ENCODE measurements around the gene SLC44A5.

SLC44A5 gene

DNA sequence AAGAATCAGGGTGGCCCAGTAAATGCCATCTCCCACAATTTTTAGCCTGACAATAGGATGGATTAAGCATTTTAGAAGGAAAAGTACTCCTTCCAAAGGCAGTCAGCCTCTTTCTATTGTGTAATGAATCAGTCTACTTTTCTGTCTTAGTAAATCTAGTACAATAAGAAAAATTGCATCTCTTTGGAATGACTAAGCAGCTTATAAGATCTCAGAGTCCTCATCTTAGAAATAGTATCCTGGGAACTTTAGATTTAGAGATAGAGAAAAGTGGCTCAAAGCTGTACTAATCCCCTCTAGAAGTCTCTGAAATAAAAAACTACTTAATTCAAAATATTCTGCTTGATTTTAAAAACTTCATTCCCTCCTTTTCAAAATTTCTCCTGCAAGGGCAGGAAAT lies 81.4 kb downstream of the SLC44A5 start:
- no peak overlapping the region for H3K4me3 ChIP-seq (ENCODE audit: insufficient read depth, low read depth, low read length)
- no peaks in the 10 kb centered on the region for H3K9me3 ChIP-seq (ENCODE audit: control insufficient read depth, low read length)
- no peaks in the 10 kb centered on the region for H3K4me1 ChIP-seq (ENCODE audit: control insufficient read depth, insufficient read depth, low read length)
- no peak overlapping the region for H3K27ac ChIP-seq (ENCODE audit: insufficient read depth, low read depth, low read length, poor library complexity, severe bottlenecking)
- no peaks in the 10 kb centered on the region for H3K36me3 ChIP-seq (ENCODE audit: control insufficient read depth, insufficient read depth, low read length)
- H3K27me3 ChIP-seq (ENCODE audit: control insufficient read depth, insufficient read depth, low read length, poor library complexity, severe bottlenecking) = no peaks in the 10 kb centered on the region

DNA sequence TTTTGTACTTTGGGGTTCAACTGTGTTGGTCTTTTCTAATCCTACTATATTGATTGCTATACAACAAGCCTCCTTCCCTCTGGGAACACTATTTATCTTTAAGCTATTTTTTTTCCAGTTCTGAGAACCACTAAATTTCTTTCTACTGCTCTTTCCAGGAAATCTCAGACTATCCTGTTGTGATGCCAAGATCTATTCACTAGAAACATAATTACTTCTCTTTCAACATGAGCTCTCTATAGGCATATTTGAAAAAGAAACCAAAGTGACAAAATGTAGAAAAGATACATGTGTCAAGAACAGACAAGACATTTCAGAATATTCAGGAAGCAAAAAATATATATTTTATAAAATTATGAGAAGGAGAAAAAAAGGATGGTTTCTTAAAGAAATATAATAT lies 82.9 kb downstream of the SLC44A5 start:
- no peak overlapping the region for H3K27ac ChIP-seq (ENCODE audit: insufficient read depth, low read depth, low read length, poor library complexity, severe bottlenecking)
- H3K36me3 ChIP-seq (ENCODE audit: control insufficient read depth, insufficient read depth, low read length) = no peaks in the 10 kb centered on the region
- no peak overlapping the region for H3K4me3 ChIP-seq (ENCODE audit: insufficient read depth, low read depth, low read length)
- H3K9me3 ChIP-seq (ENCODE audit: control insufficient read depth, low read length) = no peaks in the 10 kb centered on the region
- no peaks in the 10 kb centered on the region for H3K27me3 ChIP-seq (ENCODE audit: control insufficient read depth, insufficient read depth, low read length, poor library complexity, severe bottlenecking)
- H3K4me1 ChIP-seq (ENCODE audit: control insufficient read depth, insufficient read depth, low read length) = no peaks in the 10 kb centered on the region

DNA sequence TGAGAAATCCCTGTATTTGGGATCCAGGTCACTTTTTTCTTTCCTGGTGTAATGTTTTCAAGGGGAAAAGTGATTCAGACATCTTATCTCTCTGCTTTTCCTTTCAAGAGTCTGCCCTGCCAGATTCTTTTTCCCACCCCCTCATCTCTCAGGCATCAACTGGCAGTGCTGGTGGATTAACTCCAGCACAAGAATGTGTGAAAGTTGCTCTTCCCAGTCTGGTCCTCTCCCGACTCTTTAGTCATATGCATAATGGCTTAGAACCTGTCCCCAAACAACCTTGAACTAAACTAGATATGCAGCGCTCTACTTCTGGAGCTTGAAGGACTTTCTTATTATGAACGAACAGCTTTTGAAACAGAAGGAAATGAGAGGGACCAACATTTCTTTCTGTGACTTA lies 88.5 kb downstream of the SLC44A5 start:
- WGBS, 2 experiments = 85 to 86% methylated on average over 3 of the region's 3 CpGs
- Histone ChIP-seq H3K27ac (ENCODE audit: insufficient read depth, low read depth, low read length, poor library complexity, severe bottlenecking) (no peak overlapping the region), H3K4me1 (ENCODE audit: control insufficient read depth, insufficient read depth, low read length) (peaks cover 2% of the 10 kb centered on the region), H3K9me3 (ENCODE audit: control insufficient read depth, low read length) (no peaks in the 10 kb centered on the region), H3K27me3 (ENCODE audit: control insufficient read depth, insufficient read depth, low read length, poor library complexity, severe bottlenecking) (no peaks in the 10 kb centered on the region), H3K4me3 (ENCODE audit: insufficient read depth, low read depth, low read length) (no peak overlapping the region), H3K36me3 (ENCODE audit: control insufficient read depth, insufficient read depth, low read length) (no peaks in the 10 kb centered on the region)

DNA sequence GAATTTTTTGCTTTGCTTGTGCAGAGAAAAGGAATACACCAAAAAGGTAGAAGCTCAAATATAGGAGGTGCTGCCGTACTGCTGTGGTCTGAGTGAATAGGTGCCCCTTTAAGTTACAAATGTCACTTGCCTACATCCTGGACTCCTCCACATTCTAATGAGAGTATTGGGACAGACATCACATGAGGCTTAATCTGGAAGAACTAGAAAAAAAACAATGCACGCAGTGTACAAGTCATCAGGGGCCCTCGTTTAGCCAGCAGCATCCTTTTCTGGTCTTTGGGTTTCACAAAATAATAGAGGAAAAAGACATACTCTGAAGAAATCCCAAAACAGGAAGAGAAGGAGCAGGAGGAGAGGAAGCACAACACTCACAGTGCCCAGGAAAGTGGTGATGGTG lies 89.3 kb downstream of the SLC44A5 start:
- Histone ChIP-seq H3K9me3 (ENCODE audit: control insufficient read depth, low read length) (no peaks in the 10 kb centered on the region), H3K27ac (ENCODE audit: insufficient read depth, low read depth, low read length, poor library complexity, severe bottlenecking) (no peak overlapping the region), H3K4me1 (ENCODE audit: control insufficient read depth, insufficient read depth, low read length) (peaks cover 6% of the 10 kb centered on the region), H3K27me3 (ENCODE audit: control insufficient read depth, insufficient read depth, low read length, poor library complexity, severe bottlenecking) (no peaks in the 10 kb centered on the region), H3K4me3 (ENCODE audit: insufficient read depth, low read depth, low read length) (no peak overlapping the region), H3K36me3 (ENCODE audit: control insufficient read depth, insufficient read depth, low read length) (no peaks in the 10 kb centered on the region)
- 91% methylated on average over 3 of the region's 3 CpGs for WGBS, 2 experiments

DNA sequence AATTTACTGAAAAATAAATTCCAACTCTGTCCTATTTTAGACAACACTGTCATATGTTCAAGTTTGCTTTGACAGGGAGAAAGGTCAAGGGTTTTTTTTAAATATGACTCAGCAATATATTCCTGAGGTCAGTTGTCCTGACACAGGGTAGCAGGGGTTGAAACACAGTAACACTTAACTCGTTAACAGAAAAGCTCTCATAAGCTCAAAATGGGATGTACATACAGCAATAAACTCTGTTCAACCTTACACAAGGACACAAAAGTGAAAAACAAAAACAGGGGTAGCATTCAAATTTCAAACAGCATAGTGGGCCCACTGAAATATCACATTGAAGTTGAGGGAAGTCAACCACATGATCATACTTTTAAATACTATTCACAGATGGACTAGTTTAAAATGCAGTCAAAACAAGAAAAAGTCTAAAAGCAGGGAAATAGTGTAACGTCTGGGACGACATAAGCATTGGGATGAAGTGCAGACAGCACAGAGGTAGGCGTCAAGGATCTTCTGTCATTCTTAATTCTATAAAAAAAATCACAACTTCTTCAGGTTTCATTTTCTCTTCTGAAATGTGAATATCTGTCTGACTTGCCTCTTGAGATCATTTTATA lies 89.9 kb downstream of the SLC44A5 start:
- WGBS, 2 experiments = 95 to 96% methylated on average over 4 of the region's 4 CpGs
- Histone ChIP-seq H3K9me3 (ENCODE audit: control insufficient read depth, low read length) (no peaks in the 10 kb centered on the region), H3K27me3 (ENCODE audit: control insufficient read depth, insufficient read depth, low read length, poor library complexity, severe bottlenecking) (no peaks in the 10 kb centered on the region), H3K4me1 (ENCODE audit: control insufficient read depth, insufficient read depth, low read length) (peaks cover 6% of the 10 kb centered on the region), H3K36me3 (ENCODE audit: control insufficient read depth, insufficient read depth, low read length) (no peaks in the 10 kb centered on the region), H3K27ac (ENCODE audit: insufficient read depth, low read depth, low read length, poor library complexity, severe bottlenecking) (no peak overlapping the region), H3K4me3 (ENCODE audit: insufficient read depth, low read depth, low read length) (no peak overlapping the region)

DNA sequence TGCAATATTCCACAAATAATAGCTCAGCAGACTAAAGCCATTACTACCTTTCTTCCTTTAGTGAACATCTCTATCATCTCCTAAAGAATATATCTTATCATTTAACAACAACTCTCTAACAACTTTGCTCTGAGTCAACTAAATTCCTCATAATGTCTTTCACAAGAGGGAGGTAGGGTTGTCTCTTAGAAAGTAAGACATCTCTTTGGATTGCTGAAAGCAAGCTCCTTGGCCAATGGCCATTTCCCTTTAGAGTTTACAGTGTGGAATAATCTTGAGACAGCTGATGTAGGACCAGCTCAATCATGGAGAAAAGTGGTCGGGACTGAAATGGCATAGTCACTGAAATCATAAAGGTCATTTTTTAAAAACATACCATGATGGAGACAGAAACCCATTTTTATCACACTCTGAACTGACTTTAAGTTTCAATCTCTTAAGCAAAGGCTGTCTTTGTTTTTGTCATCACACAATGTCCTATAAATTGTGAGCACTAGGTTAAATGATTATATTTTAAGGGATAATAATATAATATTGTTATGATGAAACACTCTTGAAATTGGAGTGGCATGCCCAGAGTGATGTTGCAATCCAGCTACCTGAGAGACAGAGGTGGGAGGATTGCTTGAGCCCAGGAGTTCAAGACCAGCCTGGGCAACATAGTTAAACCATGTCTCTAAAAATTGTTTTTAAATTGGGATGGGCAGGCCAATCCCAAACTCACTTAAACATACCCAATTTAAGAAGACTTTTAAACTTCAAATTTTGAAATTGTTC lies 91.1 kb downstream of the SLC44A5 start:
- no peaks in the 10 kb centered on the region for H3K9me3 ChIP-seq (ENCODE audit: control insufficient read depth, low read length)
- WGBS, 2 experiments = 90 to 100% methylated on average over 1 of the region's 1 CpG
- no peaks in the 10 kb centered on the region for H3K27me3 ChIP-seq (ENCODE audit: control insufficient read depth, insufficient read depth, low read length, poor library complexity, severe bottlenecking)
- no peak overlapping the region for H3K4me3 ChIP-seq (ENCODE audit: insufficient read depth, low read depth, low read length)
- H3K36me3 ChIP-seq (ENCODE audit: control insufficient read depth, insufficient read depth, low read length) = no peaks in the 10 kb centered on the region
- peaks cover 6% of the 10 kb centered on the region for H3K4me1 ChIP-seq (ENCODE audit: control insufficient read depth, insufficient read depth, low read length)
- H3K27ac ChIP-seq (ENCODE audit: insufficient read depth, low read depth, low read length, poor library complexity, severe bottlenecking) = no peak overlapping the region

DNA sequence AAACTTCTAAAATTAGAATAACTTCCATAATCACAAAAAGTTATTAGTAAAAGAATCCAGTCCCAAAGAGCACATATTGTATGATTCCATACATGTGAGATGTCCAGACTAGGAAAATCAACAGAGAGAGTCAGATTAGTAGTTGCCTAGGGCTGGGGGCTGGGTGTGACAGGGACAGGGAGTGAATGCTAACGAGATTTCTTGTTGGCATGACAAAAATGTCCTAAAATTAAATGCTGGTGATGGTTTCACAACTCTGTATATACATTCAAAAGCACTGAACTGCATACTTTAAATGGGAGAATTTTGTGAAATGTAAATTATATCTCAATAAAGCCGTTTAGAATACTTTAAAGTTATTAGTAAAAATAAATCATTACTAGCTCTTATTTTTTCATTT lies 92.2 kb downstream of the SLC44A5 start:
- 85 to 100% methylated on average over 1 of the region's 2 CpGs for WGBS, 2 experiments
- Histone ChIP-seq H3K36me3 (ENCODE audit: control insufficient read depth, insufficient read depth, low read length) (no peaks in the 10 kb centered on the region), H3K9me3 (ENCODE audit: control insufficient read depth, low read length) (no peaks in the 10 kb centered on the region), H3K27ac (ENCODE audit: insufficient read depth, low read depth, low read length, poor library complexity, severe bottlenecking) (no peak overlapping the region), H3K27me3 (ENCODE audit: control insufficient read depth, insufficient read depth, low read length, poor library complexity, severe bottlenecking) (no peaks in the 10 kb centered on the region), H3K4me3 (ENCODE audit: insufficient read depth, low read depth, low read length) (no peak overlapping the region), H3K4me1 (ENCODE audit: control insufficient read depth, insufficient read depth, low read length) (peaks cover 6% of the 10 kb centered on the region)

DNA sequence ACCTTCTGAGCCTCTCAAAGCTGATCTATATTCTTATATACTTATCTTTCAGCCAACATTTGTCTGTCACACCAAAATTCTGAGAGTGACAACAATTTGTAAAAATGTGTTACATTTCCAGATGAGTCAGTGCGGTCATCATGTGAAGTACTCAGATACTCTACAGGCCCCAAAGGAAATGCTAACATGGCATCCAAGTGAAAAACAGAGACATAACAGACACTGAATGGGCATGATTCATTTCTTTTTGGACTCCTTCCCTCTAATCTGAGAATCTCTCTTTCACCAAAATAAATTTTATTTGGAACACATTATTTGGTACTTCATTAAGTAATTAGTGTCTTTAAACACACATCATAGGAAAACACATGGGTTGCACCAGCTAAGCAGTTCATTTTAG lies 96.6 kb downstream of the SLC44A5 start:
- H3K27ac ChIP-seq (ENCODE audit: insufficient read depth, low read depth, low read length, poor library complexity, severe bottlenecking) = no peak overlapping the region
- no peaks in the 10 kb centered on the region for H3K27me3 ChIP-seq (ENCODE audit: control insufficient read depth, insufficient read depth, low read length, poor library complexity, severe bottlenecking)
- WGBS, 2 experiments = 92 to 98% methylated on average over 1 of the region's 1 CpG
- peaks cover 6% of the 10 kb centered on the region for H3K4me1 ChIP-seq (ENCODE audit: control insufficient read depth, insufficient read depth, low read length)
- no peak overlapping the region for H3K4me3 ChIP-seq (ENCODE audit: insufficient read depth, low read depth, low read length)
- no peaks in the 10 kb centered on the region for H3K9me3 ChIP-seq (ENCODE audit: control insufficient read depth, low read length)
- H3K36me3 ChIP-seq (ENCODE audit: control insufficient read depth, insufficient read depth, low read length) = no peaks in the 10 kb centered on the region

DNA sequence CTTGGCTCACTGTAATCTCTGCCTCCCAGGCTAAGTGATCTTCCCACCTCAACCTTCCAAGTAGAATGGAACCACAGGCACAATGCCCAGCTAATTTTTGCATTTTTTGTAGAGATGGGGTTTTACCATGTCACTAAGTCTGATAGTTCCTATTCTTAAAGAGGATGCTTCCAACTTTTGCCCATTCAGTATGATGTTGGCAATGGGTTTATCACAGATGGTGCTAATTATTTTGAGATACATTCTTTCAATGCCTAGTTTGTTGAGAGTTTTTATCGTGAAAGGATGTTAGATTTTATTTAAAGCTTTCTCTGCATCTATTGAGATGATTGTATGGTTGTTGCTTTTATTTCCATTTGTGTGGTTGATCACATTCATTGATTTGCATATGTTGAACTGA lies 103.9 kb downstream of the SLC44A5 start:
- Histone ChIP-seq H3K4me1 (ENCODE audit: control insufficient read depth, insufficient read depth, low read length) (no peaks in the 10 kb centered on the region), H3K4me3 (ENCODE audit: insufficient read depth, low read depth, low read length) (no peak overlapping the region), H3K9me3 (ENCODE audit: control insufficient read depth, low read length) (no peaks in the 10 kb centered on the region), H3K27me3 (ENCODE audit: control insufficient read depth, insufficient read depth, low read length, poor library complexity, severe bottlenecking) (no peaks in the 10 kb centered on the region), H3K27ac (ENCODE audit: insufficient read depth, low read depth, low read length, poor library complexity, severe bottlenecking) (no peak overlapping the region), H3K36me3 (ENCODE audit: control insufficient read depth, insufficient read depth, low read length) (no peaks in the 10 kb centered on the region)
- WGBS, 2 experiments = 89 to 100% methylated on average over 1 of the region's 1 CpG

DNA sequence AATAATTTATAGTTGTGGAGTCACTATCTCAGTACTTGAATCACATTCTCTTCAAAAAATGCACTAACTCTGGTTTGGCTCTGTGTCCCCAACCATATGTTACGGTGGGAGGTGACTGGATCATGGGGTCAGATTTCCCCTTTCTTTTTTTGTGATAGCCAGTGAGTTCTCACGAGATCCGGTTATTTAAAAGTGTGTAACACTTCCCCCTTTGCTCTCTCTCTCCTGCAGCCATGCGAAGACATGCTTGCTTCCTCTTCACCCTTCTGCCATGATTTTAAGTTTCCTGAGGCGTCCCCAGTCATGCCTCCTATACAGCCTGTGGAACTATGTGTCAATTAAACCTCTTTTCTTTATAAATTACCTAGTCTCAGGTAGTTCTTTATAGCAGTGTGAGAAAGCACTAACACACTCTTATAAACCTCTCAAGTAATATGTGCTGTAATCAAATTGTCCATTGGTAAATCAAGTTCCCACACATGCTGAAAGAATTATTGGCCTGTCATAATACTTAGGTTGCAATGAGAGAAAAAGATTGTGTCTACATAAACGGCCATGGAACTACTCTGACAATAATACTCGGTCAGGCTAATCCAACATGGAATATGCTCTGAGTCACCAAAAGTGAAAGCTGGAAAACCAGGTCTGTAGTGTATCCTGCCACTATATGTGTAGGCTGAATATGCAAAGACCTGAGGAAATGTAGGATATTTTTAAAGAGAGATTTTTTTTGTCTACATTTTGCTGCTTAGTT lies 107.5 kb downstream of the SLC44A5 start:
- Histone ChIP-seq H3K4me3 (ENCODE audit: insufficient read depth, low read depth, low read length) (no peak overlapping the region), H3K27ac (ENCODE audit: insufficient read depth, low read depth, low read length, poor library complexity, severe bottlenecking) (no peak overlapping the region), H3K4me1 (ENCODE audit: control insufficient read depth, insufficient read depth, low read length) (no peaks in the 10 kb centered on the region), H3K9me3 (ENCODE audit: control insufficient read depth, low read length) (no peaks in the 10 kb centered on the region), H3K36me3 (ENCODE audit: control insufficient read depth, insufficient read depth, low read length) (no peaks in the 10 kb centered on the region), H3K27me3 (ENCODE audit: control insufficient read depth, insufficient read depth, low read length, poor library complexity, severe bottlenecking) (no peaks in the 10 kb centered on the region)
- WGBS, 2 experiments = 92% methylated on average over 7 of the region's 7 CpGs
